MM.1S (cell line): ENCODE data around the gene GFRA1.

Experiments
- EZH2 ChIP-seq: fragments of 300-600 bp; sonication (generic); optimal IDR thresholded peaks from 2 replicates; pipeline ENCODE3; 2017; ENCODE audit warnings: low read depth, mild to moderate bottlenecking, antibody characterized with exemption, low read length, mixed read lengths
- TF ChIP-seq, protein P1 (sequence below): fragments of 300-600 bp; sonication (generic); IDR thresholded peaks from 2 replicates; pipeline ENCODE4 v1.5.1; 2016; ENCODE audit warnings: antibody characterized with exemption, low read length, mixed read lengths

DNA sequence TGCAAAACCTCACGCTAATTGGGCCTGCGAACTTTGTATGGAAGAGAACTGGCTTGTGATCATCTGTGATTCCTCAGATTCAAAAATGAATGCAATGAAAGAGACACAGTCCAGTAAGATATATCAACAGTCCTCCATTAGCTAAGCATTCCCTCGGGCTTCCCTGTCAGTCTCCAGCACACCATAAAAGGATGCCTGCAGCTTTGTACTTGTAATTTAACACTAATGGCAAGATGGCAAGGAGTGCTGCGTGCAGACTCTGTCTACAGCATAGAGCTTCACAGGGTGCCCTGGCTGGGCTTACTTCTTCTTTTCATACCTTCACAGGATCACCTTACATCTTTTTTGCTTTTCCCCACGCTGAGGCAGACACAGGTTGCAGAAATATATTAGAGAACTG lies 200.0 kb downstream of the GFRA1 start:
- TF ChIP-seq, protein P1, sequence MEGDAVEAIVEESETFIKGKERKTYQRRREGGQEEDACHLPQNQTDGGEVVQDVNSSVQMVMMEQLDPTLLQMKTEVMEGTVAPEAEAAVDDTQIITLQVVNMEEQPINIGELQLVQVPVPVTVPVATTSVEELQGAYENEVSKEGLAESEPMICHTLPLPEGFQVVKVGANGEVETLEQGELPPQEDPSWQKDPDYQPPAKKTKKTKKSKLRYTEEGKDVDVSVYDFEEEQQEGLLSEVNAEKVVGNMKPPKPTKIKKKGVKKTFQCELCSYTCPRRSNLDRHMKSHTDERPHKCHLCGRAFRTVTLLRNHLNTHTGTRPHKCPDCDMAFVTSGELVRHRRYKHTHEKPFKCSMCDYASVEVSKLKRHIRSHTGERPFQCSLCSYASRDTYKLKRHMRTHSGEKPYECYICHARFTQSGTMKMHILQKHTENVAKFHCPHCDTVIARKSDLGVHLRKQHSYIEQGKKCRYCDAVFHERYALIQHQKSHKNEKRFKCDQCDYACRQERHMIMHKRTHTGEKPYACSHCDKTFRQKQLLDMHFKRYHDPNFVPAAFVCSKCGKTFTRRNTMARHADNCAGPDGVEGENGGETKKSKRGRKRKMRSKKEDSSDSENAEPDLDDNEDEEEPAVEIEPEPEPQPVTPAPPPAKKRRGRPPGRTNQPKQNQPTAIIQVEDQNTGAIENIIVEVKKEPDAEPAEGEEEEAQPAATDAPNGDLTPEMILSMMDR: no peak
- no peak for TF ChIP-seq EZH2
